GM13977 (cell line): ENCODE data around the gene MPST.

Source experiments
- DNase-seq: peaks from one replicate; pipeline ENCODE4 v3.0.0; 2012; ENCODE audit warnings: low spot score
- in situ Hi-C: fragments of 300-500 bp; cut with MboI; formaldehyde crosslinking; loops from one replicate; pipeline ENCODE4 v1.12.0; 2022; ENCODE audit warnings: low sequenced_read_pairs, low pct_unique_long_range_greater_than_20kb, mixed read lengths, inconsistent platforms; ENCODE audit not compliant: unreplicated experiment
- TF ChIP-seq, protein P1 (sequence below): IDR thresholded peaks from 2 replicates; pipeline ENCODE4 v1.5.1; 2012; ENCODE audit warnings: mild to moderate bottlenecking, control low read depth; ENCODE audit not compliant: insufficient read depth; ENCODE audit errors: extremely low read depth, missing control alignments

MPST gene

DNA sequence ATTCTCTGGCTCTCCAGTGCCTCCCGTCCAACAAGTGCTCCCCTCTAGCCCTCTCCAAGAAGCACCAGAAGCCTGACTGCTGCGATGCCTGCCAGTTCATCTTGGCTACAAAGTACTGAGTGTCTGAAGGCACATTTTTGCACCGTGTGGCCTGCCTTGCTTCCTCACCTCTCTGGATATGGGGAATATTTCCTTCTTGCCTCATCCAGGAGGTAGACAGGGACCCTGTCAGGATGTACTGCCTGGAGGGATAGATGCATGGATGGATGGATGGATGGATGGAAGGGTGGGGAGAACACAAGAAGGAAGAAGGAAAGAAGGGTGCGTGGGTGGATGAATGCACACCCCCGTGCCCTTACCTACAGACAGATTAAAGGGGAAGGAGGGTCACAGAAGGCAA, 59.6 kb downstream of the MPST start:
- TF ChIP-seq, protein P1, sequence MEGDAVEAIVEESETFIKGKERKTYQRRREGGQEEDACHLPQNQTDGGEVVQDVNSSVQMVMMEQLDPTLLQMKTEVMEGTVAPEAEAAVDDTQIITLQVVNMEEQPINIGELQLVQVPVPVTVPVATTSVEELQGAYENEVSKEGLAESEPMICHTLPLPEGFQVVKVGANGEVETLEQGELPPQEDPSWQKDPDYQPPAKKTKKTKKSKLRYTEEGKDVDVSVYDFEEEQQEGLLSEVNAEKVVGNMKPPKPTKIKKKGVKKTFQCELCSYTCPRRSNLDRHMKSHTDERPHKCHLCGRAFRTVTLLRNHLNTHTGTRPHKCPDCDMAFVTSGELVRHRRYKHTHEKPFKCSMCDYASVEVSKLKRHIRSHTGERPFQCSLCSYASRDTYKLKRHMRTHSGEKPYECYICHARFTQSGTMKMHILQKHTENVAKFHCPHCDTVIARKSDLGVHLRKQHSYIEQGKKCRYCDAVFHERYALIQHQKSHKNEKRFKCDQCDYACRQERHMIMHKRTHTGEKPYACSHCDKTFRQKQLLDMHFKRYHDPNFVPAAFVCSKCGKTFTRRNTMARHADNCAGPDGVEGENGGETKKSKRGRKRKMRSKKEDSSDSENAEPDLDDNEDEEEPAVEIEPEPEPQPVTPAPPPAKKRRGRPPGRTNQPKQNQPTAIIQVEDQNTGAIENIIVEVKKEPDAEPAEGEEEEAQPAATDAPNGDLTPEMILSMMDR: no peak
- DNase-seq: no peak
- in situ Hi-C loops: no loop called here
